Ectodermal cell (in vitro differentiated cells): Measurements from ENCODE around the gene VSIG10L.

ENCODE experiments used
- H3K27ac ChIP-seq: 2 replicates; pipeline ENCODE4 v1.7.0; 2013; ENCODE audit warnings: mild to moderate bottlenecking, low read depth, low read length; ENCODE audit not compliant: insufficient read depth, poor library complexity, severe bottlenecking
- H3K27me3 ChIP-seq: 2 replicates; pipeline ENCODE4 v1.7.0; 2013; ENCODE audit warnings: mild to moderate bottlenecking, low read length; ENCODE audit not compliant: insufficient read depth, control insufficient read depth, poor library complexity, severe bottlenecking
- H3K36me3 ChIP-seq: one replicate; pipeline ENCODE4 v1.7.0; 2013; ENCODE audit warnings: low read length; ENCODE audit not compliant: control insufficient read depth, insufficient read depth
- H3K4me1 ChIP-seq: one replicate; pipeline ENCODE4 v1.7.0; 2013; ENCODE audit warnings: low read length; ENCODE audit not compliant: control insufficient read depth, insufficient read depth
- H3K4me3 ChIP-seq: 2 replicates; pipeline ENCODE4 v1.7.0; 2013; ENCODE audit warnings: low read depth, low read length, control low read depth; ENCODE audit not compliant: insufficient read depth
- H3K9me3 ChIP-seq: 2 replicates; pipeline ENCODE4 v1.7.0; 2013; ENCODE audit warnings: mild to moderate bottlenecking, low read length, moderate library complexity; ENCODE audit not compliant: control insufficient read depth
- WGBS, 2 experiments: methylation state at CpG; one replicate each; pipeline ENCODE4 v1.1.7; 2013; ENCODE audit warnings: missing lambda C conversion rate in 2 of 2; 5-methylcytosine and 5-hydroxymethylcytosine counted together

VSIG10L gene

GRCh38 chr19:51352783-51353360, 10.9 kb upstream of the VSIG10L start:
- Histone ChIP-seq H3K4me1 (peaks cover 12% of the 10 kb centered on the region), H3K27me3 (no peaks in the 10 kb centered on the region), H3K27ac (no peak overlapping the region), H3K4me3 (no peak overlapping the region), H3K9me3 (no peaks in the 10 kb centered on the region), H3K36me3 (no peaks in the 10 kb centered on the region)
- WGBS, 2 experiments, result 93 to 96% methylated on average over 16 of the region's 16 CpGs

- Histone ChIP-seq H3K27me3 (no peaks in the 10 kb centered on the region), H3K36me3 (no peaks in the 10 kb centered on the region), H3K4me3 (no peak overlapping the region), H3K9me3 (no peaks in the 10 kb centered on the region), H3K4me1 (peaks cover 12% of the 10 kb centered on the region), H3K27ac (no peak overlapping the region)
- WGBS, 2 experiments, result 93 to 95% methylated on average over 11 of the region's 11 CpGs
Observed at GRCh38 chr19:51351266-51351990, 9.5 kb upstream of the VSIG10L start.

GRCh38 chr19:51347209-51347928, 5.4 kb upstream of the VSIG10L start:
- WGBS, 2 experiments, result 84 to 86% methylated on average over 10 of the region's 10 CpGs
- Histone ChIP-seq H3K9me3 (no peaks in the 10 kb centered on the region), H3K4me1 (no peaks in the 10 kb centered on the region), H3K4me3 (no peak overlapping the region), H3K36me3 (no peaks in the 10 kb centered on the region), H3K27ac (no peak overlapping the region), H3K27me3 (peaks cover under 1% of the 10 kb centered on the region)

- Histone ChIP-seq H3K36me3 (no peaks in the 10 kb centered on the region), H3K9me3 (no peaks in the 10 kb centered on the region), H3K4me1 (no peaks in the 10 kb centered on the region), H3K27ac (no peak overlapping the region), H3K4me3 (no peak overlapping the region), H3K27me3 (peaks cover 7% of the 10 kb centered on the region)
- WGBS, 2 experiments, result 86% methylated on average over 17 of the region's 17 CpGs
Observed at GRCh38 chr19:51346742-51347141, 4.8 kb upstream of the VSIG10L start.

GRCh38 chr19:51345076-51345620, 3.2 kb upstream of the VSIG10L start:
- Histone ChIP-seq H3K9me3 (no peaks in the 10 kb centered on the region), H3K4me1 (no peaks in the 10 kb centered on the region), H3K36me3 (no peaks in the 10 kb centered on the region), H3K27me3 (peaks cover 23% of the 10 kb centered on the region), H3K27ac (no peak overlapping the region), H3K4me3 (no peak overlapping the region)
- WGBS, 2 experiments, result 96% methylated on average over 9 of the region's 9 CpGs

- WGBS, 2 experiments, result 68 to 75% methylated on average over 9 of the region's 9 CpGs
- H3K27ac ChIP-seq, result no peak overlapping the region
- peaks cover 24% of the 10 kb centered on the region for H3K27me3 ChIP-seq
- no peaks in the 10 kb centered on the region for H3K9me3 ChIP-seq
- no peaks in the 10 kb centered on the region for H3K36me3 ChIP-seq
- H3K4me1 ChIP-seq, result no peaks in the 10 kb centered on the region
- H3K4me3 ChIP-seq, result no peak overlapping the region
Observed at GRCh38 chr19:51342631-51343569, 961 bp upstream of the VSIG10L start.

- WGBS, 2 experiments, result 94 to 95% methylated on average over 18 of the region's 18 CpGs
Observed at GRCh38 chr19:51341066-51341465, 873 bp downstream of the VSIG10L start.

GRCh38 chr19:51339687-51340656, 2.0 kb downstream of the VSIG10L start:
- no peaks in the 10 kb centered on the region for H3K36me3 ChIP-seq
- 1% methylated on average over 107 of the region's 107 CpGs for WGBS, 2 experiments
- peak overlapping the region; percentile 60 for H3K4me3 ChIP-seq
- peaks cover 24% of the 10 kb centered on the region for H3K27me3 ChIP-seq
- no peaks in the 10 kb centered on the region for H3K9me3 ChIP-seq
- H3K4me1 ChIP-seq, result no peaks in the 10 kb centered on the region
- peak overlapping the region; percentile 67 for H3K27ac ChIP-seq

More at GRCh38 chr19:51341066-51341465, 873 bp downstream of the VSIG10L start:
- no peak overlapping the region for H3K27ac ChIP-seq
- H3K4me1 ChIP-seq, result no peaks in the 10 kb centered on the region
- H3K27me3 ChIP-seq, result peaks cover 24% of the 10 kb centered on the region
- H3K36me3 ChIP-seq, result no peaks in the 10 kb centered on the region
- H3K9me3 ChIP-seq, result no peaks in the 10 kb centered on the region
- no peak overlapping the region for H3K4me3 ChIP-seq

GRCh38 chr19:51339313-51339686, 2.6 kb downstream of the VSIG10L start:
- H3K27ac ChIP-seq, result peak overlapping the region; percentile 67
- WGBS, 2 experiments, result 0% methylated on average over 10 of the region's 10 CpGs
- peak overlapping the region; percentile 60 for H3K4me3 ChIP-seq
- no peaks in the 10 kb centered on the region for H3K4me1 ChIP-seq
- H3K36me3 ChIP-seq, result no peaks in the 10 kb centered on the region
- no peaks in the 10 kb centered on the region for H3K9me3 ChIP-seq
- peaks cover 24% of the 10 kb centered on the region for H3K27me3 ChIP-seq
